ENCODE data around the gene SLC35F1. TPM values are rescaled to one million over a fixed set of nuclear protein-coding genes. Genes with fewer than 3 reads are reported as not detected.

SLC35F1 gene
- total and polyA plus RNA-seq, 9 donors, result 0.08 to 2.5 (median 0.24) TPM; not detected in 1

DNA sequence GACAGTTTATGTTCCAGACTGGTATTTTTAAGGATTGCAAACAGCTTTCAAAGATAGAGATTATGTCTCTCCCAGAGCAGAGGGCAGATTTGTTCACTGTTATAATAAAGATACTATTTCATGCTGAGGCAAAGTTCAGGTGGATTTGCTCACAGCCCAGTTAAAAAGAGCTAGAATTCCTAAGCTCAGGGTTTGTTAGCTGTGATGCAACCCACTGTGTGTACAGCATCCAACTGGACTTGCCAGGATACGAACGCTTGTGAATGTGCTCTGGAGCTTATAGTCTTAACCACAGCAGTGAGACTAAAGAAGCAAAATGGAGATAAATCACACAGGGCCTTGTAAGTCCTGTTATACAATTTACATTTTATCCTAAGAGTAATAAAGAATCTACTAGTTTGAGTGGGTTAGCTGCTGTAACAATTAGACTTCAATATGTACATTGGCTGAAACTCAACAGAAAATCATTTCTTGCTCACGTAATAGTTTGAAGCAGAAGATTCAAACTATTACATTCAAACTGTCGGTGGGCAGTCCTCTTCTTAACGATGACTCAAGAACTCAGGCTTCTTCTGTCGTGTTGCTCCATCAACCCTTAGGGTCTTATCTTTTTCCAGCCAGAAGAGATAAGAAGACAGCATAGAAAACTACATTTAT, 437.1 kb downstream of the SLC35F1 start:
- intact Hi-C loops (cut with DNase I), result no loop called here
- Histone ChIP-seq H3K4me1 (ENCODE audit: insufficient read depth) (no peaks in the 10 kb centered on the region), H3K27ac (no peak overlapping the region), H3K36me3 (no peaks in the 10 kb centered on the region), H3K27me3 (no peaks in the 10 kb centered on the region), H3K4me3 (no peak overlapping the region), H3K9me3 (peaks cover 0 to 3% of the 10 kb centered on the region in 2 donors)
- no peak for DNase-seq
- WGBS, 3 donors, result 67 to 80% (median 78%) methylated on average over 6 of the region's 6 CpGs
- no peak for TF ChIP-seq CTCF (IDR thresholded peaks at IDR 0.05)
- TF ChIP-seq EP300 (IDR thresholded peaks at IDR 0.05), result no peak
- no peak for TF ChIP-seq POLR2A (IDR thresholded peaks at IDR 0.05)

- DNase-seq, result no peak
- 63 to 78% (median 71%) methylated on average over 5 of the region's 5 CpGs for WGBS, 3 donors
- H3K36me3 ChIP-seq, result no peaks in the 10 kb centered on the region
- no peak overlapping the region for H3K4me3 ChIP-seq
- H3K4me1 ChIP-seq (ENCODE audit: insufficient read depth), result no peaks in the 10 kb centered on the region
- H3K27me3 ChIP-seq, result no peaks in the 10 kb centered on the region
- H3K27ac ChIP-seq, result no peak overlapping the region
- TF ChIP-seq EP300 (IDR thresholded peaks at IDR 0.05) (no peak), CTCF (IDR thresholded peaks at IDR 0.05) (no peak), POLR2A (IDR thresholded peaks at IDR 0.05) (no peak)
- H3K9me3 ChIP-seq, result no peaks in the 10 kb centered on the region
- intact Hi-C loops (cut with DNase I), result no loop called here
These were observed 443.9 kb downstream of the SLC35F1 start for GRCh38 chr6:118350881-118351430.

GRCh38 chr6:118353564-118353963, 446.5 kb downstream of the SLC35F1 start:
- Histone ChIP-seq H3K36me3 (no peaks in the 10 kb centered on the region), H3K27me3 (no peaks in the 10 kb centered on the region), H3K4me1 (ENCODE audit: insufficient read depth) (no peaks in the 10 kb centered on the region), H3K4me3 (no peak overlapping the region), H3K9me3 (no peaks in the 10 kb centered on the region), H3K27ac (no peak overlapping the region)
- intact Hi-C loops (cut with DNase I), result no loop called here
- no peak for TF ChIP-seq EP300 (IDR thresholded peaks at IDR 0.05)
- TF ChIP-seq POLR2A (IDR thresholded peaks at IDR 0.05), result no peak
- no peak for TF ChIP-seq CTCF (IDR thresholded peaks at IDR 0.05)
- 91 to 92% (median 92%) methylated on average over 2 of the region's 2 CpGs for whole genome bisulfite sequencing, 3 donors
- no peak for DNase-seq

- no peaks in the 10 kb centered on the region for H3K36me3 ChIP-seq
- TF ChIP-seq POLR2A (IDR thresholded peaks at IDR 0.05) (no peak), EP300 (IDR thresholded peaks at IDR 0.05) (no peak), CTCF (IDR thresholded peaks at IDR 0.05) (no peak)
These were observed 447.6 kb downstream of the SLC35F1 start for GRCh38 chr6:118354641-118355040.

More at GRCh38 chr6:118354641-118355040, 447.6 kb downstream of the SLC35F1 start:
- no peak overlapping the region for H3K4me3 ChIP-seq
- no peaks in the 10 kb centered on the region for H3K9me3 ChIP-seq
- DNase-seq, result no peak
- no peaks in the 10 kb centered on the region for H3K27me3 ChIP-seq
- intact Hi-C loops (cut with DNase I), result no loop called here
- 52 to 76% (median 54%) methylated on average over 2 of the region's 2 CpGs for WGBS, 3 donors
- H3K27ac ChIP-seq, result no peak overlapping the region
- no peaks in the 10 kb centered on the region for H3K4me1 ChIP-seq (ENCODE audit: insufficient read depth)
